CD4-positive, alpha-beta memory T cell (primary cell): ENCODE measurements around the gene RAB22A. TPM values are rescaled to one million over a fixed set of nuclear protein-coding genes. Genes with fewer than 3 reads are reported as not detected.

Experiments used
- CTCF ChIA-PET: fragments of 350-600 bp; sonication (Branson Sonifier 250); formaldehyde crosslinking; loops from one replicate; lab custom pipeline; 2021; ENCODE audit warnings: inconsistent platforms; ENCODE audit not compliant: partially characterized antibody; lab: Charles Lee
- POLR2A ChIA-PET: fragments of 350-600 bp; sonication (Branson Sonifier 250); formaldehyde crosslinking; loops from one replicate; lab custom pipeline; 2021; ENCODE audit not compliant: partially characterized antibody; lab: Charles Lee
- DNase-seq, 5 donors: peaks; one replicate each; pipeline versions ENCODE4 v3.0.0 to v3.0.0-alpha.2; 2020 to 2022; ENCODE audit warnings: mixed read lengths in 1 of 5
- H3K27ac ChIP-seq: one replicate; pipeline ENCODE4 v1.7.0; 2013; ENCODE audit warnings: low read depth, low read length
- H3K27me3 ChIP-seq: 2 replicates; pipeline ENCODE4 v1.7.0; 2013; ENCODE audit warnings: mild to moderate bottlenecking, low read length, moderate library complexity; ENCODE audit not compliant: insufficient read depth
- H3K36me3 ChIP-seq: 2 replicates; pipeline ENCODE4 v1.7.0; 2013; ENCODE audit warnings: mild to moderate bottlenecking, low read length, moderate library complexity; ENCODE audit not compliant: insufficient read depth
- H3K4me1 ChIP-seq: 2 replicates; pipeline ENCODE4 v1.7.0; 2013; ENCODE audit warnings: mild to moderate bottlenecking, low read length, moderate library complexity; ENCODE audit not compliant: insufficient read depth
- H3K4me3 ChIP-seq, 2 donors: one replicate each; pipeline ENCODE4 v1.7.0; 2013; ENCODE audit warnings: low read length in 2 of 2, mild to moderate bottlenecking in 1 of 2
- H3K9me3 ChIP-seq, 2 donors: one replicate each; pipeline ENCODE4 v1.7.0; 2013; ENCODE audit warnings: low read length in 2 of 2, control low read depth in 1 of 2; ENCODE audit not compliant: control insufficient read depth in 1 of 2
- H3K27ac Mint-ChIP-seq, 7 donors: one replicate each; pipeline ENCODE4 v1.8.0; 2020 to 2021; ENCODE audit warnings: mixed read lengths in 7 of 7, mild to moderate bottlenecking in 6 of 7, inconsistent platforms in 3 of 7, moderate library complexity in 3 of 7
- H3K27me3 Mint-ChIP-seq, 2 donors: one replicate each; pipeline ENCODE4 v1.8.0; 2020 to 2021; ENCODE audit warnings: mixed read lengths in 2 of 2
- H3K36me3 Mint-ChIP-seq, 2 donors: one replicate each; pipeline ENCODE4 v1.8.0; 2020 to 2021; ENCODE audit warnings: mixed read lengths in 2 of 2, inconsistent platforms in 1 of 2, mild to moderate bottlenecking in 1 of 2
- H3K4me1 Mint-ChIP-seq, 4 donors: one replicate each; pipeline ENCODE4 v1.8.0; 2020 to 2021; ENCODE audit warnings: mixed read lengths in 4 of 4, mild to moderate bottlenecking in 1 of 4
- H3K4me3 Mint-ChIP-seq, 8 donors: one replicate each; pipeline ENCODE4 v1.8.0; 2020 to 2021; ENCODE audit warnings: mixed read lengths in 8 of 8, mild to moderate bottlenecking in 7 of 8, moderate library complexity in 6 of 8, inconsistent platforms in 3 of 8
- H3K9me3 Mint-ChIP-seq, 8 donors: one replicate each; pipeline ENCODE4 v1.8.0; 2020 to 2021; ENCODE audit warnings: mixed read lengths in 8 of 8, mild to moderate bottlenecking in 5 of 8, inconsistent platforms in 3 of 8, moderate library complexity in 1 of 8
- intact Hi-C: fragments of 100-400 bp; cut with micrococcal nuclease; formaldehyde crosslinking; loops from one replicate; pipeline ENCODE4 v1.15.1; 2023
- polyA plus RNA-seq, 2 donors: library from polyadenylated mRNA; unstranded; fragments of 300-500 nt; fragmentation: Illumina TruSeq; gene quantifications; one replicate each; pipeline ENCODE4 v1.2.3, GENCODE V29; 2021
- total RNA-seq, 2 experiments: library from RNA; stranded (reverse); gene quantifications; one replicate each; pipeline ENCODE4 v1.2.3, GENCODE V29; 2021

Gene RAB22A
- total and polyA plus RNA-seq, 4 experiments from 2014 or later = 11.0 to 23.6 (median 20.4) TPM

GRCh38 chr20:58389324-58389967 lies 79.9 kb downstream of the RAB22A start:
- Mint-ChIP-seq H3K27ac (peak overlapping the region; percentile 78 to 99 (median 99)), H3K36me3 (peaks cover 0 to 30% of the 10 kb centered on the region in 2 donors), H3K27me3 (no peaks in the 10 kb centered on the region), H3K4me3 (peak overlapping the region; percentile 94 to 97 (median 94)), H3K9me3 (peaks cover 0 to 2% (median 0%) of the 10 kb centered on the region in 8 donors), H3K4me1 (peaks cover 33 to 49% (median 43%) of the 10 kb centered on the region in 4 donors)
- peak overlapping the region; percentile 47 to 58 for H3K4me3 ChIP-seq
- POLR2A ChIA-PET = interaction anchor here (0.5 to 2.3 kb wide), 23 partner anchors 9 to 1978 kb away, joined by 3 to 29 read pairs (median 5); partner anchors contain the start of genes ATP5F1E, RAB22A, RBM38 and STX16
- peaks cover 52% of the 10 kb centered on the region for H3K4me1 ChIP-seq
- no peaks in the 10 kb centered on the region for H3K27me3 ChIP-seq
- peak in 1 of 5 donors; percentile 60 for DNase-seq
- intact Hi-C loops = loop anchor here (1.0 to 5.0 kb wide), 6 partner anchors 80 to 1997 kb away; partner anchors contain the start of genes ATP5F1E, AURKA, CSTF1 and RAB22A
- no peaks in the 10 kb centered on the region for H3K36me3 ChIP-seq
- CTCF ChIA-PET = interaction anchor here (0.8 to 1.4 kb wide), 8 partner anchors 13 to 263 kb away, joined by 3 to 7 read pairs (median 4); partner anchors contain the start of gene STX16
- H3K9me3 ChIP-seq = no peaks in the 10 kb centered on the region
- peak overlapping the region; percentile 98 for H3K27ac ChIP-seq

- peaks cover 0 to 2% (median 0%) of the 10 kb centered on the region in 8 donors for H3K9me3 Mint-ChIP-seq
- H3K4me1 Mint-ChIP-seq = peaks cover 35 to 55% (median 48%) of the 10 kb centered on the region in 4 donors
- ChIA-PET CTCF (interaction anchor here (1.2 to 1.4 kb wide), 2 partner anchors 58 to 258 kb away, joined by 3 read pairs; no protein-coding TSS in a partner anchor), POLR2A (interaction anchor here (0.6 to 2.3 kb wide), 10 partner anchors 8 to 642 kb away, joined by 3 to 23 read pairs (median 6); partner anchors contain the start of genes ATP5F1E, RAB22A and STX16)
- peaks cover 56% of the 10 kb centered on the region for H3K4me1 ChIP-seq
- no peak for DNase-seq
- H3K27me3 ChIP-seq = no peaks in the 10 kb centered on the region
- intact Hi-C loops = loop anchor here (1.0 to 5.0 kb wide), 6 partner anchors 81 to 1997 kb away; partner anchors contain the start of genes ATP5F1E, AURKA, CSTF1 and RAB22A
- peak overlapping the region; percentile 98 for H3K27ac ChIP-seq
- H3K36me3 Mint-ChIP-seq = peaks cover 0 to 30% of the 10 kb centered on the region in 2 donors
- H3K4me3 Mint-ChIP-seq = peak overlapping the region; percentile 94 to 97 (median 94)
- peak overlapping the region; percentile 78 to 99 (median 99) for H3K27ac Mint-ChIP-seq
- no peaks in the 10 kb centered on the region for H3K27me3 Mint-ChIP-seq
- peak overlapping the region; percentile 47 to 58 for H3K4me3 ChIP-seq
- no peaks in the 10 kb centered on the region for H3K36me3 ChIP-seq
- H3K9me3 ChIP-seq = no peaks in the 10 kb centered on the region
Measured at GRCh38 chr20:58389968-58390658, 80.6 kb downstream of the RAB22A start.

DNA sequence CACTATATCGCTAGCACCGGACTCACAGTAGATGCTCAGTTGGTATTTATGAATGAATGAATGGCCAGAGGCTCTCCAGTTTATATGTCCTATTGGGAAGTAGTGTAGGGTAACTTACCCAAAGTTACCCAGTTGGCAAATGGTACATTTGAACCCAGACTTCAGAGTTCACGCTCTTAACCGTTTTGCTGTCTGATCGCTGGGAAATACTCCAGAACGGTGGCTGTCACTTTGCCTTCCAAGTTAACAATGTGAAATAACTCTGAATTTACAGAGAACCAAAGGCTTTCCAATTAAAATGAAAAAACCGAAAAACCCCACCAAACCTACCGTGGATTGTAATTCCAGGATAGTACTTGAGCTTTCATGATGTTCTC lies 81.1 kb downstream of the RAB22A start:
- Histone ChIP-seq H3K36me3 (no peaks in the 10 kb centered on the region), H3K4me3 (peak overlapping the region in 1 of 2 donors; percentile 58), H3K27ac (peak overlapping the region; percentile 98), H3K27me3 (no peaks in the 10 kb centered on the region), H3K9me3 (no peaks in the 10 kb centered on the region), H3K4me1 (peaks cover 61% of the 10 kb centered on the region)
- H3K9me3 Mint-ChIP-seq = peaks cover 0 to 2% (median 0%) of the 10 kb centered on the region in 8 donors
- peaks cover 0 to 34% of the 10 kb centered on the region in 2 donors for H3K36me3 Mint-ChIP-seq
- intact Hi-C loops = no loop called here
- ChIA-PET POLR2A (interaction anchor here (0.6 to 2.3 kb wide), 3 partner anchors 17 to 36 kb away, joined by 3 to 20 read pairs (median 3); no protein-coding TSS in a partner anchor), CTCF (no interaction called here)
- no peak for DNase-seq
- no peaks in the 10 kb centered on the region for H3K27me3 Mint-ChIP-seq
- peaks cover 39 to 60% (median 52%) of the 10 kb centered on the region in 4 donors for H3K4me1 Mint-ChIP-seq
- peak overlapping the region; percentile 94 to 97 (median 94) for H3K4me3 Mint-ChIP-seq
- H3K27ac Mint-ChIP-seq = peak overlapping the region; percentile 78 to 99 (median 99)

DNA sequence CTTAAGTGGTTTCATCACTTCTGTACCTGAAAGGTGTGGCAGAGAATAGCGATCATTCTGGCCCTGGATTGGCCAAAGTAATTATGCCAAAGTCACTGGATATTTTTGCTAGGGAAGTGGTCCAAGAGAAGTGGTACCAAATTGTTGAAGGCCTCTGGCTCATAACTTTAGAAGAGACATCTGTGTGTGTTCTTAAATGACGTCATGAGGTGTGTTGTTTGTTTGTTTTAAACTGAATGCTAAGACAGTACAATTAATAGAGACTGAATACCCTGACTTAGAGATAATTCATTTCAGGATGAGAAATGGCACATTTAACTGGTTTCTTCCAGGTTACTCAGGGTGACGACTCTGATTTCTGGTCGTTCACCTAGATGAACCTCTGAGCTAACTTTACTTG lies 82.8 kb downstream of the RAB22A start:
- H3K36me3 ChIP-seq = no peaks in the 10 kb centered on the region
- H3K4me3 Mint-ChIP-seq = peak overlapping the region in 6 of 8 donors; percentile 18 to 59 (median 42)
- no peak overlapping the region for H3K4me3 ChIP-seq
- POLR2A ChIA-PET = no interaction called here
- peaks cover 0 to 40% of the 10 kb centered on the region in 2 donors for H3K36me3 Mint-ChIP-seq
- no peak overlapping the region for H3K27ac ChIP-seq
- intact Hi-C loops = no loop called here
- no peaks in the 10 kb centered on the region for H3K27me3 Mint-ChIP-seq
- H3K9me3 Mint-ChIP-seq = peaks cover 0 to 2% (median 0%) of the 10 kb centered on the region in 8 donors
- no peaks in the 10 kb centered on the region for H3K9me3 ChIP-seq
- peak overlapping the region in 5 of 7 donors; percentile 72 to 99 (median 78) for H3K27ac Mint-ChIP-seq
- H3K4me1 Mint-ChIP-seq = peaks cover 48 to 75% (median 59%) of the 10 kb centered on the region in 4 donors
- CTCF ChIA-PET = interaction anchor here (1.0 kb wide), 1 partner anchor 16 kb away, joined by 3 read pairs; no protein-coding TSS in a partner anchor
- no peaks in the 10 kb centered on the region for H3K27me3 ChIP-seq
- DNase-seq = no peak
- H3K4me1 ChIP-seq = peaks cover 75% of the 10 kb centered on the region

DNA sequence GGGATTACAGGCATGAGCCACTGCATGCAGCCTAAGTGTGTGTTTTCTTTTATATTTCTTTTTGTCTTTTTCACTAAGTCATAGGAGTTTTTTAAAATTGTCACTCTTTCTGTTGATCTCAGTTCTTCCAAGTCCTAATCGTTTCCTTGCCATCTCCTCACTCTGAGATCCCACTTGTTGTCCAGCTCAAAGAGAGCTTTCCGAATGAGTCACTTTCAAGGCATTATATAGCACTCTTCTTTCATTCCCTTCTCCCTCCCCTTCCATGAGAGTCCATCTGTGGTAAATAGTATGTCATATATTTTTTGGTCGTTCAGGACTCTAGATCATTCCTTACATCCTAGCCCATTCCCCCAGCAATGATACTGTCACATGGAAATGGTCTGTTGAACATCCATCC lies 83.8 kb downstream of the RAB22A start:
- Histone ChIP-seq H3K36me3 (no peaks in the 10 kb centered on the region), H3K4me3 (no peak overlapping the region), H3K9me3 (no peaks in the 10 kb centered on the region), H3K27ac (no peak overlapping the region), H3K27me3 (no peaks in the 10 kb centered on the region), H3K4me1 (peaks cover 84% of the 10 kb centered on the region)
- peak overlapping the region in 5 of 7 donors; percentile 48 to 78 (median 68) for H3K27ac Mint-ChIP-seq
- peaks cover 0 to 4% (median 0%) of the 10 kb centered on the region in 8 donors for H3K9me3 Mint-ChIP-seq
- no peak for DNase-seq
- H3K4me3 Mint-ChIP-seq = peak overlapping the region in 5 of 8 donors; percentile 1 to 53 (median 7)
- intact Hi-C loops = no loop called here
- peaks cover 0 to 44% of the 10 kb centered on the region in 2 donors for H3K36me3 Mint-ChIP-seq
- ChIA-PET CTCF (interaction anchor here (1.0 kb wide), 1 partner anchor 15 kb away, joined by 3 read pairs; no protein-coding TSS in a partner anchor), POLR2A (no interaction called here)
- H3K27me3 Mint-ChIP-seq = no peaks in the 10 kb centered on the region
- H3K4me1 Mint-ChIP-seq = peaks cover 55 to 84% (median 64%) of the 10 kb centered on the region in 4 donors

- peaks cover 93% of the 10 kb centered on the region for H3K4me1 ChIP-seq
- H3K4me3 ChIP-seq = no peak overlapping the region
- CTCF ChIA-PET = interaction anchor here (0.7 kb wide), 1 partner anchor 152 kb away, joined by 3 read pairs; no protein-coding TSS in a partner anchor
- peaks cover 58 to 87% (median 68%) of the 10 kb centered on the region in 4 donors for H3K4me1 Mint-ChIP-seq
- peaks cover 0 to 3% (median 0%) of the 10 kb centered on the region in 8 donors for H3K9me3 Mint-ChIP-seq
- no peak for DNase-seq
- H3K36me3 Mint-ChIP-seq = peaks cover 0 to 45% of the 10 kb centered on the region in 2 donors
- H3K27ac ChIP-seq = no peak overlapping the region
- no peaks in the 10 kb centered on the region for H3K9me3 ChIP-seq
- H3K27ac Mint-ChIP-seq = peak overlapping the region in 1 of 7 donors; percentile 22
- no peaks in the 10 kb centered on the region for H3K27me3 ChIP-seq
- no peaks in the 10 kb centered on the region for H3K27me3 Mint-ChIP-seq
- peak overlapping the region in 2 of 8 donors; percentile 11 to 46 for H3K4me3 Mint-ChIP-seq
- H3K36me3 ChIP-seq = no peaks in the 10 kb centered on the region
- POLR2A ChIA-PET = no interaction called here
- intact Hi-C loops = no loop called here
Measured at GRCh38 chr20:58394801-58395200, 85.3 kb downstream of the RAB22A start.
